DMS79 treated with DMSO at 0.1 percent for 48 hours (cell line): ENCODE measurements around the gene DVL1.
A peak's percentile ranks its signal among the peaks of the same experiment; 100 is the strongest.
"Not testable (repeated sequence)": the region's sequence is repeated elsewhere in the genome, so short reads cannot be mapped to it uniquely, and the experiment has no call there.

Experiments
- DNase-seq: peaks from one replicate; lab custom pipeline; 2025; lab: John Stamatoyannopoulos, UW

The DVL1 gene

GRCh38 chr1:1349256-1350012, at the start of gene DVL1:
Gene DVL1 (minus strand): TSS chr1:1349418. CDS start chr1:1349065, 353 bp downstream.
- DNase-seq = peak; percentile 59

GRCh38 chr1:1398677-1399186, 49.5 kb upstream of the DVL1 start:
- DNase-seq = no peak

- no peak for DNase-seq
Observed at GRCh38 chr1:1397839-1398523, 48.8 kb upstream of the DVL1 start.

GRCh38 chr1:1395166-1395565, 45.9 kb upstream of the DVL1 start:
- DNase-seq = no peak

- DNase-seq = no peak
Observed at GRCh38 chr1:1394116-1394515, 44.9 kb upstream of the DVL1 start.

GRCh38 chr1:1393428-1393827, 44.2 kb upstream of the DVL1 start:
- DNase-seq = no peak

- no peak for DNase-seq
Observed at GRCh38 chr1:1393014-1393413, 43.8 kb upstream of the DVL1 start.

GRCh38 chr1:1391225-1391624, 42.0 kb upstream of the DVL1 start:
- DNase-seq = no peak

- DNase-seq = no peak
Observed at GRCh38 chr1:1390675-1391074, 41.5 kb upstream of the DVL1 start.

- no peak for DNase-seq
Observed at GRCh38 chr1:1388078-1388472, 38.9 kb upstream of the DVL1 start.

- DNase-seq = no peak
Observed at GRCh38 chr1:1387098-1388077, 38.2 kb upstream of the DVL1 start.

- no peak for DNase-seq
Observed at GRCh38 chr1:1385931-1386330, 36.7 kb upstream of the DVL1 start.

GRCh38 chr1:1385339-1385738, 36.1 kb upstream of the DVL1 start:
- not testable (repeated sequence) for DNase-seq

- no peak for DNase-seq
Observed at GRCh38 chr1:1381294-1381693, 32.1 kb upstream of the DVL1 start.

GRCh38 chr1:1380860-1381259, 31.6 kb upstream of the DVL1 start:
- DNase-seq = no peak

GRCh38 chr1:1377540-1378205, 28.5 kb upstream of the DVL1 start:
- no peak for DNase-seq

GRCh38 chr1:1376551-1377226, 27.5 kb upstream of the DVL1 start:
- no peak for DNase-seq

- DNase-seq = peak; percentile 99
Observed at GRCh38 chr1:1374929-1375662, 25.9 kb upstream of the DVL1 start, which contains the start of gene AURKAIP1. Gene AURKAIP1 (minus strand): TSS chr1:1375207. CDS start chr1:1374756, 451 bp downstream.

- DNase-seq = no peak
Observed at GRCh38 chr1:1374589-1374928, 25.3 kb upstream of the DVL1 start.
